ENCODE results near the gene EIF3CL.
"Not testable (repeated sequence)": the region's sequence is repeated elsewhere in the genome, so short reads cannot be mapped to it uniquely, and the experiment has no call there.

The EIF3CL gene, protein sequence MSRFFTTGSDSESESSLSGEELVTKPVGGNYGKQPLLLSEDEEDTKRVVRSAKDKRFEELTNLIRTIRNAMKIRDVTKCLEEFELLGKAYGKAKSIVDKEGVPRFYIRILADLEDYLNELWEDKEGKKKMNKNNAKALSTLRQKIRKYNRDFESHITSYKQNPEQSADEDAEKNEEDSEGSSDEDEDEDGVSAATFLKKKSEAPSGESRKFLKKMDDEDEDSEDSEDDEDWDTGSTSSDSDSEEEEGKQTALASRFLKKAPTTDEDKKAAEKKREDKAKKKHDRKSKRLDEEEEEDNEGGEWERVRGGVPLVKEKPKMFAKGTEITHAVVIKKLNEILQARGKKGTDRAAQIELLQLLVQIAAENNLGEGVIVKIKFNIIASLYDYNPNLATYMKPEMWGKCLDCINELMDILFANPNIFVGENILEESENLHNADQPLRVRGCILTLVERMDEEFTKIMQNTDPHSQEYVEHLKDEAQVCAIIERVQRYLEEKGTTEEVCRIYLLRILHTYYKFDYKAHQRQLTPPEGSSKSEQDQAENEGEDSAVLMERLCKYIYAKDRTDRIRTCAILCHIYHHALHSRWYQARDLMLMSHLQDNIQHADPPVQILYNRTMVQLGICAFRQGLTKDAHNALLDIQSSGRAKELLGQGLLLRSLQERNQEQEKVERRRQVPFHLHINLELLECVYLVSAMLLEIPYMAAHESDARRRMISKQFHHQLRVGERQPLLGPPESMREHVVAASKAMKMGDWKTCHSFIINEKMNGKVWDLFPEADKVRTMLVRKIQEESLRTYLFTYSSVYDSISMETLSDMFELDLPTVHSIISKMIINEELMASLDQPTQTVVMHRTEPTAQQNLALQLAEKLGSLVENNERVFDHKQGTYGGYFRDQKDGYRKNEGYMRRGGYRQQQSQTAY

GRCh38 chr16:28403220-28404072 lies at the start of gene EIF3CL:
Gene EIF3CL (minus strand): TSS chr16:28403841. CDS start chr16:28403618, 223 bp downstream.
- DNase-seq (ENCODE audit: low read depth in 2 of 2), result not testable (repeated sequence)

GRCh38 chr16:28447081-28447480 lies 43.4 kb upstream of the EIF3CL start:
- not testable (repeated sequence) for DNase-seq (ENCODE audit: low read depth in 2 of 2)

GRCh38 chr16:28446388-28446787 lies 42.7 kb upstream of the EIF3CL start:
- DNase-seq (ENCODE audit: low read depth in 2 of 2), result not testable (repeated sequence)

- DNase-seq (ENCODE audit: low read depth in 2 of 2), result not testable (repeated sequence)
Measured at GRCh38 chr16:28443943-28444342, 40.3 kb upstream of the EIF3CL start.

DNA sequence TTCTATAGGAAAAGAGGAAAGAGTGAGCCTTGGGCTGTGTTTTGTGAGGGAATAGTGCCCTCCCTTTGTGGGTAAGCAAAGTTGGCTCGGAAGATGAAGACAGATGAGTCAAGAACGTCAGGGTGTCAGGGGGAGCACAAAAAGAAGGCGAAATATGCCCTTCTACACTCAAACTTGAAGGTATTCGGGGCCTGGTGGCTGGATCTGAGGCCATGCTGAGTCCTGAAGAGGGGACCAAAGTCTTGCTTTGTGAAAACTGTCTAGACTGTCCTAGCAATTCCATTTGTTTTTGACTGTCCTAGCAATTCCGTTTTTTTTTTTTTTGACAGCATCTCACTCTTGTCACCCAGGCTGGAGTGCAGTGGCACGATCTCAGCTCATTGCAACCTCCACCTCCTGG lies 35.3 kb upstream of the EIF3CL start:
- DNase-seq (ENCODE audit: low read depth in 2 of 2), result not testable (repeated sequence)

- DNase-seq (ENCODE audit: low read depth in 2 of 2), result not testable (repeated sequence)
Measured at GRCh38 chr16:28435340-28435739, 31.7 kb upstream of the EIF3CL start.

DNA sequence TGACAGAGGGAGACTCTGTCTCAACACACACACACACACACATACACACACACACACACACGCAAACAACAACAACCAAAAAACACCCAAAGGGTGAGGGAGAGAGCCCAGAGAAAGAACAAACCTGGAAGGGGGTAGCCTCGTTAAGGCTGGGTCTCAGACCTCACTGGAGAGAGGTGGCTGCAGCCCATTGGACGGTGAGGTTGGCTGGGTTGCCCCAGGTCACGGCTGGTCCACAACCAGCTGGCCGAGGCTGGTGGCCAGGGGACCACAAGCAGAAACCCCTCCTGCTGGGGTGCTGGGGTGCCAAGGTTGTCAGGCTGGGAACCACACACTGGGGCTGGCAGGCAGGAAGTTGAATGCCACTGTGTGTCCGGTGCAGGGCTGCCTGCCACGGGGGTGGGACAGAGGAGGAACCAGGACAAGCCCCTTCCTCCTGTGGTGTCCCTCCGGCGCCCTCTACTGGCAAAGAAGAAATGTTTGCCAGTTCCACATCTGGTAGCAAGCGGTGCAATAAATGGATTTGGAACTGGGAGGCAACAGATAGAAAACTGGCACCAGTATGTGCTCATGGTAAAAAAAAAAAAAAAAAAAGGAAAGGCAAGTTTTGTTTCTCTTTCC lies 22.5 kb upstream of the EIF3CL start:
- not testable (repeated sequence) for DNase-seq (ENCODE audit: low read depth in 2 of 2)

DNA sequence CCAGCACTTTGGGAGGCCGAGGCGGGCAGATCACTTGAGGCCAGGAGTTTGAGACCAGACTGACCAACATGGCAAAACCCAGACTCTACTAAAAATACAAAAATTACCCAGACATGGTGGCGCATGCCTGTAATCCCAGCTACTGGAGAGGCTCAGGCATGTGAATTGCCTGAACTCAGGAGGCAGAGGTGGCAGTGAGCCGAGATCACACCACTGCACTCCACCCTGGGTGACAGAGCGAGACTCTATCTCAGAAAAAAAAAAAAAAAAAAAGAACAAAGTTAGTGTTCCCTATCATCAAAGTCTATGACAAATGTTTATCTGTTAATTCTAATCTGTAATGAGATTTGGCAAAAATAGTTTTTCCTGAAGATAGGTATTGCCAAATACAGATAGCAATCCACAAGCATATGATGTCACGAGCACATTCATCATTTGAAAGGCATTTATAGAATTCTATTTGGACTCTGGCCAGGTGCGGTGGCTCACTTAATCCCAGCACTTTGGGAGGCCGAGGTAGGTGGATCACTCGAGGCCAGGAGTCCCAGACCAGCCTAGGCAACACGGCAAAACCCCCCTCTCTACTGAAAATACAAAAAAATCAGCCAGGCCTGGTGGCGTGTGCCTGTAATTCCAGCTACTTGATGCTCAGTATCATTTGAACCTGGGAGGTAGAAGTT lies 17.6 kb upstream of the EIF3CL start:
- DNase-seq (ENCODE audit: low read depth in 2 of 2), result not testable (repeated sequence)

- not testable (repeated sequence) for DNase-seq (ENCODE audit: low read depth in 2 of 2)
Measured at GRCh38 chr16:28417033-28417432, 13.4 kb upstream of the EIF3CL start.

DNA sequence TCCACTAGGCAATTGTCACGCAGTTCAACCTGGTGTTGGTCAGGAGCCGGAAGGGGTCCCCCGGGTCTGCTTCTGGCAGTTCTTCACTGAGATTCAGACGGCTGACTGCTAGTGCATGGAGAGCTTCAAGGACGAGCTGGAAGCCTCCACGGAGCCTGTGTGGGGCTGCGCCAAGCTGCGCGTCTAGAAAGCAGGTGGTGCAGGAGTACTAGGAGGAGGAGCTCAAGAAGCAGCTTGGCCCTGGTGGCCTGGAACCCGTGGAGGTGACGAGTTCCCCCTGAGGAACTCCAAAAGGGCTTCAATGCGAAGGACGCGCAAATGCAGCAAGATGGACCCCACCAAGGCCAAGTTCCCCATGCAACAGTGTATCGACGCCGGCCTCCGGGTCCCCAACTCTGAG lies 10.9 kb upstream of the EIF3CL start:
- DNase-seq (ENCODE audit: low read depth in 2 of 2), result not testable (repeated sequence)

GRCh38 chr16:28413585-28413984 lies 9.9 kb upstream of the EIF3CL start:
- not testable (repeated sequence) for DNase-seq (ENCODE audit: low read depth in 2 of 2)

DNA sequence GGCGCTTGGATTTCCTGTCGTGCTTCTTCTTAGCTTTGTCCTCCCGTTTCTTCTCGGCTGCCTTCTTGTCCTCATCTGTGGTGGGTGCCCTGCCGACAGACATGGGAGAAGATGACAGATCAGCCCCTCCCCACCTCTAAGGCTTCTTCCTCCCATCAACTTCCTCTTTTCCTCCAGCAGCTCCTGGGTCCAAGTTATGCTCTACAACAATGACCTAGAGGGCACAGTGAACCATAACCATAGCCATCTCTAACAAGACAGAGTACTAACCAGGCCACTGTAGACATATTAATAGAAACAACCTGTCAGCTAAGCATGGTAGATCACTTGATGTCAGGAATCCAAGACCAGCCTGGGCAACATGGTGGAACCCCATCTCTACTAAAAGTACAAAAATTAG lies 11.6 kb downstream of the EIF3CL start:
- DNase-seq (ENCODE audit: low read depth in 2 of 2), result not testable (repeated sequence)

DNA sequence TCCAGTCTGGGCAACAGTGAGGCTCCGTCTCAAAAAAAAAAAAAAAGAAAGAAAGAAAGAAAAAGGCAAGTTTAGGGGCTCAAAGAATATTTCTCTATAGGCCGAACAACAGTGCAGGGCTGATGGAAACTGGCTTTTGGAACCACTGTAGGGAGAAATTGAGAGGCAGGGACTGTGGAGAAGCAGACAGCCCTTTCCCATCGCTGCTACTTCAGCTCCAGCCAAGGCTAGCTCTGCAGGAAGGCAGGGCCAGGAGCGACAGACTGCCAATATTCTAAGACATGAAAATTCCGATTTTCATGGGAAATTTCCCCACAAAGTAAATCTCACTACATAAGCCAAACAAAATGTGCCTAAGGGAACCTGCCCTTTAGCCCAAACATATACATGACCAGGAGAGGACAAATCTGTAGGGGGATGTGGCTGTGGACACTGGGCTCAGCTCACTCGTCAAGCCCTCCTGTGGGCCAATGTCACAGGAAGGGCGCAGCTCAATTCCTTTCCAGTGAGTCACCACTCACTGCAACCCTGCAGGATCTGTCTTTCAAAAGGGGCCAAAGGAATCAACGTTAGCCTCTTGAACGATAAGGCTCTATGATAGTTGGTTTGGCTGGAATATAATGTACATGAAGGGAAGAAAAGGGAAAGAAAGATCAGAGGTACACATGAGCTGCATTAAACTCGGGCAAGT lies 21.3 kb downstream of the EIF3CL start:
- DNase-seq (ENCODE audit: low read depth in 2 of 2), result not testable (repeated sequence)

GRCh38 chr16:28377822-28378221 lies 25.8 kb downstream of the EIF3CL start:
- not testable (repeated sequence) for DNase-seq (ENCODE audit: low read depth in 2 of 2)

DNA sequence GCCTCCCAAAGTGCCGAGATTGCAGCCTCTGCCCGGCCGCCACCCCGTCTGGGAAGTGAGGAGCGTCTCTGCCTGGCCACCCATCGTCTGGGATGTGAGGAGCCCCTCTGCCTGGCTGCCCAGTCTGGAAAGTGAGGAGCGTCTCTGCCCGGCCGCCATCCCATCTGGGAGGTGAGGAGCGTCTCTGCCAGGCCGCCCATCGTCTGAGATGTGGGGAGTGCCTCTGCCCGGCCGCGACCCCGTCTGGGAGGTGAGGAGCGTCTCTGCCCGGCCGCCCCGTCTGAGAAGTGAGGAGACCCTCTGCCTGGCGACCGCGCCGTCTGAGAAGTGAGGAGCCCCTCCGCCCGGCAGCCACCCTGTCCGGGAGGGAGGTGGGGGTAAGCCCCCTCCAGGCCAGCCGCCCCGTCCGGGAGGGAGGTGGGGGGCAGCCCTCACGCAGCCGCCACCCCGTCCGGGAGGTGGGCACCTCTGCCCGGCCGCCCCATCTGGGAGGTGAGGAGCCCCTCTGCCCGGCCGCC lies 26.5 kb downstream of the EIF3CL start:
- DNase-seq (ENCODE audit: low read depth in 2 of 2), result not testable (repeated sequence)

DNA sequence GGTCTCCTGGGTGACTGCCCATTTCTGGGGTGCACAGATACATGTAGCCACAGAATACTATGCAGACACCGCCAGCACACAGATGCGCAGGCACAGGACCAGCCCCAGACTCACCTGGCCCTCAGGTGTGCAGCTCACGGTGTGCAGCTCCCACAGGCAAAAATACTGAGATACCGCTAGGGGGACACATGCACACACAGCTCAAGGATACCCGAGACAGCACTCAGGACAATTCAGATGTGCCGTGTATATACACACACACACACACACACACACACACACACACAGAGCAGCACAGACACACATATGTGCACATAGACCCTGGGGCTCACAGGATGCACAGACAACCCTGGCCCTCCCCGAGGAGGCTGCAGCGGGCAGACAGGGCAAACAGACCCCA lies 28.5 kb downstream of the EIF3CL start:
- not testable (repeated sequence) for DNase-seq (ENCODE audit: low read depth in 2 of 2)

DNA sequence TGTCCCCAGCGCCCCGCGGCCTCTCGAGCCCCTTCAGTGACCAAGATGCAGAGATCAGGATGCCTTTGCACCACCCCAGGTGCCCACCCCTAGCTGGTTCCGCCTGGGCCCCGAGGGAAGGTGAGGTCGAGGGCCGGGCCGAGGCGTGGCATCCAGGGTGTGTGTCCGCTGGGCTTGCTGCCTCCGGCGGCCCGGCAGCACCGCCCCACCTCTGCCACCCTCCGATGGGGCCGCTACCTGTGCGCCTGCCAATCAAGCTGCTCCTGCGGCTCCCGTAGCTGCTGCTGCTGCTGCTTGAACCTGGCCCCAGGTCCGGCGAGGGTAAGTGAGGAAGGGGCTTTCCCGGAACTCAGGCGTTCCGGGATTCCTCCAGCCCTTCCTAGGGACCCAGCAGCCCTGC lies 29.4 kb downstream of the EIF3CL start:
- DNase-seq (ENCODE audit: low read depth in 2 of 2), result not testable (repeated sequence)

- DNase-seq (ENCODE audit: low read depth in 2 of 2), result not testable (repeated sequence)
Measured at GRCh38 chr16:28367926-28368325, 35.7 kb downstream of the EIF3CL start.

All from activated CD4-positive, alpha-beta T cell treated with anti-CD3 and anti-CD28 coated beads for 24 hours (primary cell).